Prostate gland (tissue), 2 donors: ENCODE measurements around the gene TSHZ1.

ENCODE experiments used
- POLR2A ChIP-seq: fragments of 450-650 bp; IDR thresholded peaks from one replicate; pipeline ENCODE4 v1.6.1; 2016; ENCODE audit warnings: antibody characterized with exemption, mild to moderate bottlenecking
- POLR2AphosphoS5 ChIP-seq: sonication (generic); formaldehyde crosslinking; IDR thresholded peaks from one replicate; pipeline ENCODE4 v1.6.1; 2017; ENCODE audit warnings: antibody characterized with exemption
- TF ChIP-seq, protein P1 (sequence below), 4 experiments: fragments of 200-600 bp in 2 of 4; fragments of 450-650 bp in 2 of 4; sonication (generic) in 2 of 4; IDR thresholded peaks; 1 replicate in 3 of 4; 2 replicates in 1 of 4; pipeline ENCODE4 v1.5.1; 2016 to 2019; ENCODE audit warnings: antibody characterized with exemption in 4 of 4, mild to moderate bottlenecking in 2 of 4, moderate library complexity in 2 of 4

DNA sequence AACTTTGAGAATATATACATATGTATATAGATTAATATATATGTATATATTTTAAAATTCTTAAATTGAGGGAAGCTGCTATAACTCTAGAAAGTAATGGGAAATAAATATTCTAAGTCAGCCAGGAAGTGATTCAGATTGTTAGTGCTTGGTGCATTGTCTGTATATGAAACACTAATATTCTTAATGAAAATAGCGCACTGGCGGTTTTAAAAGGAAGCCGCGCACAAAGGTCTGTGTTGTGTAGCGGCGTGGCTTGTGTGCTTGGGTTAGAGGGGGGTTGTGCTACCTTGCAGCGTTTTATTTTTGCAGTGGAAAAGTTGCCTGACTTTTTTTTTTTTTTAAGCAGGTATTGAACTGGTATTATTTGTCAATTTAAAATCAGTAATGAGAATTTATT is 11.3 kb downstream of the TSHZ1 start:
- TF ChIP-seq, protein P1, sequence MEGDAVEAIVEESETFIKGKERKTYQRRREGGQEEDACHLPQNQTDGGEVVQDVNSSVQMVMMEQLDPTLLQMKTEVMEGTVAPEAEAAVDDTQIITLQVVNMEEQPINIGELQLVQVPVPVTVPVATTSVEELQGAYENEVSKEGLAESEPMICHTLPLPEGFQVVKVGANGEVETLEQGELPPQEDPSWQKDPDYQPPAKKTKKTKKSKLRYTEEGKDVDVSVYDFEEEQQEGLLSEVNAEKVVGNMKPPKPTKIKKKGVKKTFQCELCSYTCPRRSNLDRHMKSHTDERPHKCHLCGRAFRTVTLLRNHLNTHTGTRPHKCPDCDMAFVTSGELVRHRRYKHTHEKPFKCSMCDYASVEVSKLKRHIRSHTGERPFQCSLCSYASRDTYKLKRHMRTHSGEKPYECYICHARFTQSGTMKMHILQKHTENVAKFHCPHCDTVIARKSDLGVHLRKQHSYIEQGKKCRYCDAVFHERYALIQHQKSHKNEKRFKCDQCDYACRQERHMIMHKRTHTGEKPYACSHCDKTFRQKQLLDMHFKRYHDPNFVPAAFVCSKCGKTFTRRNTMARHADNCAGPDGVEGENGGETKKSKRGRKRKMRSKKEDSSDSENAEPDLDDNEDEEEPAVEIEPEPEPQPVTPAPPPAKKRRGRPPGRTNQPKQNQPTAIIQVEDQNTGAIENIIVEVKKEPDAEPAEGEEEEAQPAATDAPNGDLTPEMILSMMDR (IDR thresholded peaks at IDR 0.05), result no peak
- TF ChIP-seq POLR2AphosphoS5, result no peak
- TF ChIP-seq POLR2A, result no peak
